ENCODE measurements around the gene LRPAP1. TPM values are rescaled to one million over a fixed set of nuclear protein-coding genes. Genes with fewer than 3 reads are reported as not detected.

The LRPAP1 gene
- total and polyA plus RNA-seq, 10 of the 15 experiments (the other 5 are each of a cell fraction or from before 2014, with no cell fraction given): 1.0 to 100 (median 51.1) TPM

DNA sequence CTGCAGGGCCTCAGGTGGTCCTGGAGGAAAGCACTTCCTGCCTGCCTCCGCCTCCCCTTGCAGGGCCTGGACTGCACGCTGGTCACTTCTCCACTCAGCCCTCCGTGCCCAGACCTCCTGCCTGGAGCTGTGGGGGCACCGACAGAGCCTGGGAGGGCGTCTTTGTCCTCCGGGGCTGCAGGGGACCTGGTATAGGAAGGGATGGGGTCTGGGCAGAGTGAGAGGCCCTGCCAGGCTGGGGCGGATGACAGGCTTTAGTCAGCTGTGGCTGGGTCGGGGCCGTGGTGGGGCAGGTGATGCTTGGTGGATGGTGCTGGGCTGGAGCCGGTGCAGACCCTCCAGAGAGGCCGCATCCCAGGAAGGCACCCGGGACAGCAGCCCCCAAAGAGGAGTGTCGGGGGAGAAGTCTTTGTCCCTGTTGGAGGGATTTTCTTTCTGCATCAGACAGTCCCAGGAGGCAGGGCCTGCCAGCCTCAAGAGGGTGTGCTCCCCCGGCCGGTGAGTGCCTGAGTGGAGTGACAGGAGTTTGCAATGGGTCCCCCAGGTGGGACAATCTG is 67.8 kb downstream of the LRPAP1 start:
- ChIA-PET SMC1A (ENCODE audit: uncharacterized antibody, unreplicated experiment) (no interaction called here), RAD21 (ENCODE audit: unreplicated experiment) (no interaction called here), POLR2A (no interaction called here), CTCF (no interaction called here)
- no peak for TF ChIP-seq ZBTB40 (IDR thresholded peaks at IDR 0.05; ENCODE audit: borderline replicate concordance)
- TF ChIP-seq ZBED1 (IDR thresholded peaks at IDR 0.05; ENCODE audit: borderline replicate concordance): no peak
- no peak for TF ChIP-seq PAX5 (IDR thresholded peaks at IDR 0.05; ENCODE audit: borderline replicate concordance, low read depth, low read length)
- TF ChIP-seq TCF7 (IDR thresholded peaks at IDR 0.05; ENCODE audit: borderline replicate concordance): no peak
- no peak for TF ChIP-seq GATAD2B (conservative IDR thresholded peaks at IDR 0.05; ENCODE audit: low read depth)
- TF ChIP-seq RAD21 (IDR thresholded peaks at IDR 0.05; ENCODE audit: insufficient read depth, low read depth, low read length): no peak
- no peak for TF ChIP-seq EED (IDR thresholded peaks at IDR 0.05; ENCODE audit: low read depth)
- no peak for TF ChIP-seq YY1 (IDR thresholded peaks at IDR 0.05; ENCODE audit: low read depth, low read length)
- no peak for TF ChIP-seq SUZ12 (IDR thresholded peaks at IDR 0.05; ENCODE audit: unreplicated experiment)
- TF ChIP-seq MYC (IDR thresholded peaks at IDR 0.05; ENCODE audit: insufficient read depth, insufficient read length, insufficient replicate concordance, low read length, severe bottlenecking): no peak
- Histone ChIP-seq H3K9me3 (replicated peaks; ENCODE audit: control insufficient read depth, insufficient read depth, low read length) (no peaks in the 10 kb centered on the region; the same call in 2 of the 3 replicates), H3K4me3 (no peak overlapping the region), H3K4me1 (ENCODE audit: control insufficient read depth, insufficient read depth, low read length) (no peaks in the 10 kb centered on the region), H4K20me1 (ENCODE audit: control insufficient read depth, insufficient read depth) (no peaks in the 10 kb centered on the region), H2AFZ (ENCODE audit: control insufficient read depth, low read depth, low read length) (no peak overlapping the region), H3K4me2 (ENCODE audit: control insufficient read depth, insufficient read depth) (no peak overlapping the region), H3K36me3 (ENCODE audit: control insufficient read depth in 2 of 2, insufficient read depth in 2 of 2, low read length in 1 of 2) (no peaks in the 10 kb centered on the region), H3K9ac (ENCODE audit: control insufficient read depth, insufficient read depth, low read length) (no peak overlapping the region), H3K27ac (ENCODE audit: control insufficient read depth, insufficient read depth) (no peak overlapping the region), H3K27me3 (replicated peaks in 1 of 2; ENCODE audit: control insufficient read depth in 2 of 2, insufficient read depth in 2 of 2, low read length in 1 of 2) (peaks cover 0 to 5% of the 10 kb centered on the region in 2 experiments; a peak in 2 of 4 replicates), H3K79me2 (ENCODE audit: control insufficient read depth, insufficient read depth, low read length) (no peaks in the 10 kb centered on the region)
- DNase-seq (ENCODE audit: low read depth, low spot score) (no peak), FAIRE-seq (no peak), ATAC-seq (no peak)
- 22% methylated on average over 15 of the region's 15 CpGs for WGBS (ENCODE audit: insufficient coverage, insufficient replicate concordance, low lambda C conversion rate, missing lambda C conversion rate)
- BruUV-seq (replicated peaks): no TSS peak
- in situ Hi-C loops (cut with MboI) (no loop called here), intact Hi-C loops (cut with micrococcal nuclease; ENCODE audit: unreplicated experiment) (no loop called here)

All from GM12878 (cell line).